Right atrium auricular region (tissue), 2 donors: ENCODE data around the gene CDA. TPM values are rescaled to one million over a fixed set of nuclear protein-coding genes. Genes with fewer than 3 reads are reported as not detected.

Experiments
- DNase-seq: peaks from one replicate; pipeline ENCODE4 v3.0.0-alpha.2; 2019; ENCODE audit warnings: low spot score
- H3K27ac ChIP-seq, 2 donors: fragments of 200-600 bp; sonication (generic); 1 replicate in 1 of 2; 2 replicates in 1 of 2; pipeline ENCODE4 v1.5.1; 2016 to 2019
- H3K27me3 ChIP-seq, 2 donors: fragments of 200-600 bp; sonication (generic); one replicate each; pipeline versions ENCODE4 v1.5.1 to v1.6.0; 2017 to 2019
- H3K36me3 ChIP-seq: fragments of 200-600 bp; sonication (generic); one replicate; pipeline ENCODE4 v1.5.1; 2016
- H3K4me1 ChIP-seq, 2 donors: fragments of 200-600 bp; sonication (generic); one replicate each; pipeline versions ENCODE4 v1.5.1 to v1.6.0; 2017 to 2019
- H3K4me3 ChIP-seq, 2 donors: fragments of 200-600 bp; sonication (generic); 1 replicate in 1 of 2; 2 replicates in 1 of 2; pipeline ENCODE4 v1.5.1; 2017 to 2019; ENCODE audit warnings: mild to moderate bottlenecking in 1 of 2, moderate library complexity in 1 of 2
- H3K9me3 ChIP-seq, 2 donors: fragments of 200-600 bp; sonication (generic); one replicate each; pipeline ENCODE4 v1.5.1; 2019
- CTCF ChIP-seq, 2 donors: fragments of 200-600 bp; sonication (generic); IDR thresholded peaks; one replicate each; pipeline ENCODE4 v1.5.1; 2019; ENCODE audit warnings: antibody characterized with exemption in 2 of 2
- total RNA-seq, 2 donors: library from RNA; depleted of rRNA; stranded (reverse); fragments of >200 nt; gene quantifications; one replicate each; pipeline ENCODE4 v1.1.0, GENCODE V29; 2016

Gene CDA
- total RNA-seq, 2 donors from 2014 or later, result 1.3 to 6.6 TPM

GRCh38 chr1:20619999-20620398, 31.1 kb downstream of the CDA start:
- H3K4me3 ChIP-seq, result no peak overlapping the region
- no peaks in the 10 kb centered on the region for H3K9me3 ChIP-seq
- peaks cover 0 to 9% of the 10 kb centered on the region in 2 donors for H3K4me1 ChIP-seq
- no peak for DNase-seq
- no peaks in the 10 kb centered on the region for H3K36me3 ChIP-seq
- H3K27me3 ChIP-seq, result no peaks in the 10 kb centered on the region
- no peak for TF ChIP-seq CTCF (IDR thresholded peaks at IDR 0.05)
- no peak overlapping the region for H3K27ac ChIP-seq

GRCh38 chr1:20621012-20621411, 32.1 kb downstream of the CDA start:
- H3K27ac ChIP-seq, result no peak overlapping the region
- H3K9me3 ChIP-seq, result no peaks in the 10 kb centered on the region
- DNase-seq, result no peak
- H3K4me1 ChIP-seq, result peaks cover 0 to 7% of the 10 kb centered on the region in 2 donors
- H3K36me3 ChIP-seq, result no peaks in the 10 kb centered on the region
- H3K27me3 ChIP-seq, result no peaks in the 10 kb centered on the region
- TF ChIP-seq CTCF (IDR thresholded peaks at IDR 0.05), result no peak
- H3K4me3 ChIP-seq, result no peak overlapping the region

GRCh38 chr1:20624709-20625108, 35.8 kb downstream of the CDA start:
- Histone ChIP-seq H3K27ac (no peak overlapping the region), H3K36me3 (no peaks in the 10 kb centered on the region), H3K4me3 (no peak overlapping the region), H3K27me3 (no peaks in the 10 kb centered on the region), H3K4me1 (no peaks in the 10 kb centered on the region), H3K9me3 (no peaks in the 10 kb centered on the region)
- no peak for TF ChIP-seq CTCF (IDR thresholded peaks at IDR 0.05)
- DNase-seq, result no peak

GRCh38 chr1:20625176-20626097, 36.5 kb downstream of the CDA start:
- Histone ChIP-seq H3K27me3 (no peaks in the 10 kb centered on the region), H3K9me3 (no peaks in the 10 kb centered on the region), H3K36me3 (no peaks in the 10 kb centered on the region), H3K4me3 (no peak overlapping the region), H3K27ac (no peak overlapping the region), H3K4me1 (no peaks in the 10 kb centered on the region)
- no peak for TF ChIP-seq CTCF (IDR thresholded peaks at IDR 0.05)
- DNase-seq, result no peak

- H3K4me3 ChIP-seq, result no peak overlapping the region
- H3K27me3 ChIP-seq, result no peaks in the 10 kb centered on the region
- TF ChIP-seq CTCF (IDR thresholded peaks at IDR 0.05), result no peak
- no peaks in the 10 kb centered on the region for H3K9me3 ChIP-seq
- no peaks in the 10 kb centered on the region for H3K36me3 ChIP-seq
- H3K27ac ChIP-seq, result no peak overlapping the region
- H3K4me1 ChIP-seq, result no peaks in the 10 kb centered on the region
- no peak for DNase-seq
Observed at GRCh38 chr1:20626098-20626427, 37.2 kb downstream of the CDA start.

- Histone ChIP-seq H3K27ac (no peak overlapping the region), H3K9me3 (no peaks in the 10 kb centered on the region), H3K4me1 (no peaks in the 10 kb centered on the region), H3K36me3 (no peaks in the 10 kb centered on the region), H3K4me3 (no peak overlapping the region), H3K27me3 (no peaks in the 10 kb centered on the region)
- no peak for TF ChIP-seq CTCF (IDR thresholded peaks at IDR 0.05)
- no peak for DNase-seq
Observed at GRCh38 chr1:20626524-20626923, 37.6 kb downstream of the CDA start.
